Sigmoid colon (tissue), 7 donors: ENCODE results near the gene TCF12. TPM values are rescaled to one million over a fixed set of nuclear protein-coding genes. Genes with fewer than 3 reads are reported as not detected.

Experiments used
- DNase-seq: peaks from one replicate; pipeline ENCODE4 v3.0.0-alpha.2; 2019
- H3K27ac ChIP-seq, 4 donors: fragments of 200-600 bp; sonication (generic); one replicate each; pipeline ENCODE4 v1.5.1; 2016 to 2019; ENCODE audit warnings: mild to moderate bottlenecking in 1 of 4
- H3K27me3 ChIP-seq, 3 donors: fragments of 200-600 bp; sonication (generic); one replicate each; pipeline ENCODE4 v1.5.1; 2019; ENCODE audit warnings: mild to moderate bottlenecking in 1 of 3
- H3K36me3 ChIP-seq, 4 donors: fragments of 200-600 bp; sonication (generic); one replicate each; pipeline ENCODE4 v1.5.1; 2016 to 2019
- H3K4me1 ChIP-seq, 4 donors: fragments of 200-600 bp; sonication (generic); one replicate each; pipeline ENCODE4 v1.5.1; 2017 to 2019
- H3K4me3 ChIP-seq, 4 donors: fragments of 200-600 bp; sonication (generic); one replicate each; pipeline ENCODE4 v1.5.1; 2017 to 2019; ENCODE audit warnings: mild to moderate bottlenecking in 2 of 4, moderate library complexity in 1 of 4
- H3K9me3 ChIP-seq, 4 donors: fragments of 200-600 bp in 3 of 4; sonication (generic) in 3 of 4; one replicate each; pipeline versions ENCODE4 v1.5.1 to v1.6.1; 2013 to 2019
- CTCF ChIP-seq, 4 experiments: fragments of 450-650 bp in 3 of 4; fragments of 200-600 bp in 1 of 4; IDR thresholded peaks; one replicate each; pipeline ENCODE4 v1.5.1; 2016 to 2019; ENCODE audit warnings: antibody characterized with exemption in 4 of 4, mild to moderate bottlenecking in 3 of 4, moderate library complexity in 2 of 4
- EP300 ChIP-seq, 4 donors: sonication (generic); formaldehyde crosslinking; IDR thresholded peaks; one replicate each; pipeline ENCODE4 v1.6.1; 2017; ENCODE audit warnings: antibody characterized with exemption in 4 of 4
- POLR2A ChIP-seq, 2 donors: fragments of 450-650 bp; IDR thresholded peaks; one replicate each; pipeline ENCODE4 v1.6.1; 2016; ENCODE audit warnings: antibody characterized with exemption in 2 of 2, mild to moderate bottlenecking in 2 of 2, moderate library complexity in 2 of 2
- POLR2AphosphoS5 ChIP-seq, 4 donors: sonication (generic); formaldehyde crosslinking; IDR thresholded peaks; one replicate each; pipeline ENCODE4 v1.6.1; 2017; ENCODE audit warnings: antibody characterized with exemption in 4 of 4
- WGBS, 2 donors: extraction: QIAGEN DNeasy Blood & Tissue Kit; methylation state at CpG; one replicate each; pipeline ENCODE4 v1.1.7; 2013; 5-methylcytosine and 5-hydroxymethylcytosine counted together
- intact Hi-C: fragments of 100-400 bp; cut with DNase I; formaldehyde crosslinking; loops from one replicate; pipeline ENCODE4 v1.15.1; 2023
- polyA plus RNA-seq, 3 donors: library from polyadenylated mRNA; stranded (reverse); fragments of 200-250 nt; gene quantifications; one replicate each; pipeline ENCODE4 v1.2.3, GENCODE V29; 2013
- total RNA-seq, 4 donors: library from RNA; depleted of rRNA; stranded (reverse); fragments of >200 nt; gene quantifications; one replicate each; pipeline ENCODE4 v1.1.0, GENCODE V29; 2016
- donor health status: healthy with polysubstance abuse.
- donor health status: Bipolar disorder and iron deficiency.
- donor health status: healthy.

Gene TCF12
- total and polyA plus RNA-seq, 7 donors, result 13.2 to 147 (median 77.8) TPM

- intact Hi-C loops, result no loop called here
- peaks cover 0 to 51% (median 24%) of the 10 kb centered on the region in 4 donors for H3K4me1 ChIP-seq
- no peak for TF ChIP-seq POLR2AphosphoS5 (IDR thresholded peaks at IDR 0.05)
- H3K36me3 ChIP-seq, result no peaks in the 10 kb centered on the region
- 69 to 93% methylated on average over 1 of the region's 1 CpG for WGBS, 2 donors
- no peak for DNase-seq
- no peaks in the 10 kb centered on the region for H3K9me3 ChIP-seq
- H3K4me3 ChIP-seq, result no peak overlapping the region
- no peak overlapping the region for H3K27ac ChIP-seq
- H3K27me3 ChIP-seq, result no peaks in the 10 kb centered on the region
Observed at GRCh38 chr15:56964182-56964581, 45.7 kb downstream of the TCF12 start.

- WGBS, 2 donors, result 21 to 69% methylated on average over 1 of the region's 1 CpG
- Histone ChIP-seq H3K4me3 (no peak overlapping the region), H3K4me1 (peaks cover 0 to 53% (median 23%) of the 10 kb centered on the region in 4 donors), H3K27ac (no peak overlapping the region), H3K9me3 (no peaks in the 10 kb centered on the region), H3K27me3 (no peaks in the 10 kb centered on the region), H3K36me3 (no peaks in the 10 kb centered on the region)
- no peak for TF ChIP-seq POLR2A (IDR thresholded peaks at IDR 0.05)
- TF ChIP-seq EP300 (IDR thresholded peaks at IDR 0.05), result no peak
- no peak for TF ChIP-seq POLR2AphosphoS5 (IDR thresholded peaks at IDR 0.05)
- no peak for TF ChIP-seq CTCF (IDR thresholded peaks at IDR 0.05)
- DNase-seq, result no peak
- intact Hi-C loops, result no loop called here
Observed at GRCh38 chr15:56965231-56966013, 47.0 kb downstream of the TCF12 start.

- no peak for DNase-seq
- no peak overlapping the region for H3K27ac ChIP-seq
Observed at GRCh38 chr15:56967336-56967735, 48.9 kb downstream of the TCF12 start.

GRCh38 chr15:56968256-56968655 lies 49.8 kb downstream of the TCF12 start:
- intact Hi-C loops, result no loop called here
- peaks cover 0 to 53% (median 26%) of the 10 kb centered on the region in 4 donors for H3K4me1 ChIP-seq
- TF ChIP-seq POLR2A (IDR thresholded peaks at IDR 0.05) (no peak), CTCF (IDR thresholded peaks at IDR 0.05) (no peak), POLR2AphosphoS5 (IDR thresholded peaks at IDR 0.05) (no peak), EP300 (IDR thresholded peaks at IDR 0.05) (no peak)
- H3K4me3 ChIP-seq, result no peak overlapping the region
- no peak for DNase-seq
- no peaks in the 10 kb centered on the region for H3K36me3 ChIP-seq
- H3K27me3 ChIP-seq, result no peaks in the 10 kb centered on the region
- H3K9me3 ChIP-seq, result no peaks in the 10 kb centered on the region
- no peak overlapping the region for H3K27ac ChIP-seq

More at GRCh38 chr15:56967336-56967735, 48.9 kb downstream of the TCF12 start:
- peaks cover 0 to 58% (median 25%) of the 10 kb centered on the region in 4 donors for H3K4me1 ChIP-seq
- H3K36me3 ChIP-seq, result no peaks in the 10 kb centered on the region
- no peaks in the 10 kb centered on the region for H3K9me3 ChIP-seq
- WGBS, 2 donors, result 89 to 93% methylated on average over 3 of the region's 3 CpGs
- H3K27me3 ChIP-seq, result no peaks in the 10 kb centered on the region
- TF ChIP-seq EP300 (IDR thresholded peaks at IDR 0.05), result no peak
- TF ChIP-seq POLR2A (IDR thresholded peaks at IDR 0.05), result no peak
- intact Hi-C loops, result no loop called here
- no peak overlapping the region for H3K4me3 ChIP-seq

GRCh38 chr15:56968821-56969220 lies 50.4 kb downstream of the TCF12 start:
- Histone ChIP-seq H3K27me3 (no peaks in the 10 kb centered on the region), H3K4me3 (no peak overlapping the region), H3K9me3 (no peaks in the 10 kb centered on the region), H3K36me3 (no peaks in the 10 kb centered on the region), H3K4me1 (peaks cover 0 to 47% (median 21%) of the 10 kb centered on the region in 4 donors), H3K27ac (no peak overlapping the region)
- TF ChIP-seq POLR2AphosphoS5 (IDR thresholded peaks at IDR 0.05) (no peak), EP300 (IDR thresholded peaks at IDR 0.05) (no peak), POLR2A (IDR thresholded peaks at IDR 0.05) (no peak)
- 76 to 88% methylated on average over 1 of the region's 1 CpG for WGBS, 2 donors
- intact Hi-C loops, result no loop called here
- DNase-seq, result no peak

GRCh38 chr15:56969265-56969895 lies 50.9 kb downstream of the TCF12 start:
- 54 to 70% methylated on average over 9 of the region's 9 CpGs for WGBS, 2 donors
- H3K4me1 ChIP-seq, result peaks cover 0 to 41% (median 15%) of the 10 kb centered on the region in 4 donors
- DNase-seq, result no peak

More at GRCh38 chr15:56969265-56969895, 50.9 kb downstream of the TCF12 start:
- H3K4me3 ChIP-seq, result no peak overlapping the region
- H3K27ac ChIP-seq, result no peak overlapping the region
- intact Hi-C loops, result no loop called here
- no peaks in the 10 kb centered on the region for H3K9me3 ChIP-seq
- H3K36me3 ChIP-seq, result no peaks in the 10 kb centered on the region
- no peaks in the 10 kb centered on the region for H3K27me3 ChIP-seq
- no peak for TF ChIP-seq CTCF (IDR thresholded peaks at IDR 0.05)
- no peak for TF ChIP-seq POLR2AphosphoS5 (IDR thresholded peaks at IDR 0.05)
- TF ChIP-seq EP300 (IDR thresholded peaks at IDR 0.05), result no peak
- no peak for TF ChIP-seq POLR2A (IDR thresholded peaks at IDR 0.05)
